HUES6 (cell line): ENCODE measurements around the gene UBAC2.

Experiments used
- H3K27ac ChIP-seq: 2 replicates; pipeline ENCODE4 v1.7.0; 2013; ENCODE audit warnings: low read depth, mild to moderate bottlenecking, low read length, inconsistent platforms
- H3K27me3 ChIP-seq: 2 replicates; pipeline ENCODE4 v1.6.1; 2013; ENCODE audit warnings: low read length; ENCODE audit not compliant: control insufficient read depth, insufficient read depth
- H3K36me3 ChIP-seq: 2 replicates; pipeline ENCODE4 v1.6.1; 2013; ENCODE audit warnings: low read length; ENCODE audit not compliant: control insufficient read depth, insufficient read depth
- H3K4me1 ChIP-seq: 2 replicates; pipeline ENCODE4 v1.6.1; 2013; ENCODE audit warnings: low read length; ENCODE audit not compliant: control insufficient read depth, insufficient read depth
- H3K4me3 ChIP-seq: 2 replicates; pipeline ENCODE4 v1.5.1; 2013; ENCODE audit warnings: low read depth, low read length
- H3K9ac ChIP-seq: one replicate; pipeline ENCODE4 v1.6.1; 2013; ENCODE audit warnings: mild to moderate bottlenecking, low read length
- H3K9me3 ChIP-seq: 2 replicates; pipeline ENCODE4 v1.6.1; 2013; ENCODE audit warnings: low read depth, low read length; ENCODE audit not compliant: control insufficient read depth, insufficient read depth

UBAC2 gene

GRCh38 chr13:99260216-99260615, 59.6 kb downstream of the UBAC2 start:
- Histone ChIP-seq H3K36me3 (peaks cover 18% of the 10 kb centered on the region), H3K4me1 (no peaks in the 10 kb centered on the region; the same call in 1 of the 2 replicates), H3K4me3 (no peak overlapping the region), H3K27me3 (no peaks in the 10 kb centered on the region), H3K27ac (no peak overlapping the region), H3K9ac (no peak overlapping the region), H3K9me3 (no peaks in the 10 kb centered on the region)

- H3K9me3 ChIP-seq, result no peaks in the 10 kb centered on the region
- H3K36me3 ChIP-seq, result peaks cover 14% of the 10 kb centered on the region
- no peak overlapping the region for H3K27ac ChIP-seq
- H3K9ac ChIP-seq, result no peak overlapping the region
- H3K27me3 ChIP-seq, result no peaks in the 10 kb centered on the region
- H3K4me3 ChIP-seq, result no peak overlapping the region
- no peaks in the 10 kb centered on the region; the same call in 1 of the 2 replicates for H3K4me1 ChIP-seq
Observed at GRCh38 chr13:99261059-99261458, 60.4 kb downstream of the UBAC2 start.

- peaks cover 14% of the 10 kb centered on the region for H3K36me3 ChIP-seq
- no peak overlapping the region for H3K27ac ChIP-seq
- H3K9ac ChIP-seq, result no peak overlapping the region
- H3K4me1 ChIP-seq, result no peaks in the 10 kb centered on the region; the same call in 1 of the 2 replicates
- H3K9me3 ChIP-seq, result no peaks in the 10 kb centered on the region
- H3K4me3 ChIP-seq, result no peak overlapping the region
- H3K27me3 ChIP-seq, result no peaks in the 10 kb centered on the region
Observed at GRCh38 chr13:99263126-99263785, 62.6 kb downstream of the UBAC2 start.

- Histone ChIP-seq H3K4me1 (no peaks in the 10 kb centered on the region; the same call in 1 of the 2 replicates), H3K27ac (no peak overlapping the region), H3K9ac (no peak overlapping the region), H3K9me3 (no peaks in the 10 kb centered on the region), H3K4me3 (no peak overlapping the region), H3K36me3 (peaks cover 14% of the 10 kb centered on the region), H3K27me3 (no peaks in the 10 kb centered on the region)
Observed at GRCh38 chr13:99264051-99264450, 63.4 kb downstream of the UBAC2 start.

- Histone ChIP-seq H3K9me3 (no peaks in the 10 kb centered on the region), H3K27me3 (no peaks in the 10 kb centered on the region), H3K4me3 (no peak overlapping the region), H3K36me3 (peaks cover 8% of the 10 kb centered on the region; the same call in 1 of the 2 replicates), H3K4me1 (no peaks in the 10 kb centered on the region; the same call in 1 of the 2 replicates), H3K27ac (no peak overlapping the region), H3K9ac (no peak overlapping the region)
Observed at GRCh38 chr13:99265162-99265800, 64.6 kb downstream of the UBAC2 start.

GRCh38 chr13:99265821-99266426, 65.3 kb downstream of the UBAC2 start:
- Histone ChIP-seq H3K9me3 (no peaks in the 10 kb centered on the region), H3K36me3 (peaks cover 7% of the 10 kb centered on the region; the same call in 1 of the 2 replicates), H3K27ac (no peak overlapping the region), H3K4me3 (no peak overlapping the region), H3K4me1 (no peaks in the 10 kb centered on the region; the same call in 1 of the 2 replicates), H3K27me3 (no peaks in the 10 kb centered on the region), H3K9ac (no peak overlapping the region)

- H3K4me1 ChIP-seq, result no peaks in the 10 kb centered on the region; the same call in 1 of the 2 replicates
- H3K27me3 ChIP-seq, result no peaks in the 10 kb centered on the region
- no peaks in the 10 kb centered on the region for H3K9me3 ChIP-seq
- H3K9ac ChIP-seq, result no peak overlapping the region
- no peaks in the 10 kb centered on the region for H3K36me3 ChIP-seq
- no peak overlapping the region for H3K27ac ChIP-seq
- H3K4me3 ChIP-seq, result no peak overlapping the region
Observed at GRCh38 chr13:99266827-99267226, 66.2 kb downstream of the UBAC2 start.

GRCh38 chr13:99267927-99268326, 67.3 kb downstream of the UBAC2 start:
- Histone ChIP-seq H3K9me3 (no peaks in the 10 kb centered on the region), H3K4me1 (no peaks in the 10 kb centered on the region; the same call in 1 of the 2 replicates), H3K27me3 (no peaks in the 10 kb centered on the region), H3K4me3 (no peak overlapping the region), H3K9ac (no peak overlapping the region), H3K36me3 (0 out of 2 replicates have a peak, but pooled peaks cover 3% of the 10 kb centered on the region), H3K27ac (no peak overlapping the region)

- H3K27ac ChIP-seq, result no peak overlapping the region
- no peak overlapping the region for H3K4me3 ChIP-seq
- no peaks in the 10 kb centered on the region for H3K27me3 ChIP-seq
- H3K9ac ChIP-seq, result no peak overlapping the region
- 0 out of 2 replicates have a peak, but pooled peaks cover 3% of the 10 kb centered on the region for H3K36me3 ChIP-seq
- no peaks in the 10 kb centered on the region; the same call in 1 of the 2 replicates for H3K4me1 ChIP-seq
- no peaks in the 10 kb centered on the region for H3K9me3 ChIP-seq
Observed at GRCh38 chr13:99268822-99269221, 68.2 kb downstream of the UBAC2 start.

- H3K9me3 ChIP-seq, result no peaks in the 10 kb centered on the region
- no peak overlapping the region for H3K4me3 ChIP-seq
- H3K36me3 ChIP-seq, result 0 out of 2 replicates have a peak, but pooled peaks cover 3% of the 10 kb centered on the region
- H3K4me1 ChIP-seq, result no peaks in the 10 kb centered on the region
- H3K9ac ChIP-seq, result no peak overlapping the region
- no peak overlapping the region for H3K27ac ChIP-seq
- no peaks in the 10 kb centered on the region for H3K27me3 ChIP-seq
Observed at GRCh38 chr13:99269627-99270241, 69.1 kb downstream of the UBAC2 start.
